ENCODE data around the gene TRIM5. TPM values are rescaled to one million over a fixed set of nuclear protein-coding genes. Genes with fewer than 3 reads are reported as not detected.
"Not testable (repeated sequence)": the region's sequence is repeated elsewhere in the genome, so short reads cannot be mapped to it uniquely, and the experiment has no call there.

Gene TRIM5
- total RNA-seq, 4 donors from 2014 or later, result 16.9 to 38.7 (median 26.1) TPM

DNA sequence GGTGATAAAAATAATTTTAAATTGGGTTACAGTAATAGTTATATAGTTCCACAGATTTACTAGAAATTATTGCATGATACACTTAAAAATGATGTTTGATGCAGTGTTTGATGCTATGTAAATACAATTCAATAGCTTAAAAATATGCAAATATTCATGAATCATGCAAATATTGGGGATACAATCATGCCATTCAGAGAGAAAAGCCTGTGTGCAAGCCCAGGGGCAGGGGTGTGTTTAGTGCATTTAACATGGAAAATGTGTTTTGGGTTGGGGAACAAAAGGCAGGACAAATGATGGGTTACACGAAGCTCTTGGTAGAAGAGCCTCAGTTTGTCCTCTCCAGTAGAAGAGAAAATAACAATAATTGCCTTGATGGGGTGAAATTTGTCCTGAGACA lies 10.7 kb upstream of the TRIM5 start:
- TF ChIP-seq CTCF (IDR thresholded peaks at IDR 0.05), result no peak
- no peak for TF ChIP-seq POLR2A (IDR thresholded peaks at IDR 0.05)
- TF ChIP-seq EP300 (IDR thresholded peaks at IDR 0.05), result no peak
- H3K36me3 ChIP-seq, result peaks cover 0 to 42% (median 10%) of the 10 kb centered on the region in 3 donors
- no peak for DNase-seq (ENCODE audit: low spot score in 2 of 2)
- 50 to 58% methylated on average over 1 of the region's 1 CpG for WGBS, 2 donors
- H3K4me1 ChIP-seq, result peaks cover 0 to 32% (median 6%) of the 10 kb centered on the region in 4 donors
- no peaks in the 10 kb centered on the region for H3K27me3 ChIP-seq
- no peaks in the 10 kb centered on the region for H3K9me3 ChIP-seq
- no peak overlapping the region for H3K27ac ChIP-seq
- H3K4me3 ChIP-seq, result no peak overlapping the region

- TF ChIP-seq POLR2A (IDR thresholded peaks at IDR 0.05), result no peak
- TF ChIP-seq EP300 (IDR thresholded peaks at IDR 0.05), result no peak
- no peak for TF ChIP-seq CTCF (IDR thresholded peaks at IDR 0.05)
These were observed 9.8 kb upstream of the TRIM5 start for GRCh38 chr11:5694642-5695041.

GRCh38 chr11:5691964-5692361 lies 7.1 kb upstream of the TRIM5 start:
- Histone ChIP-seq H3K4me3 (peak overlapping the region in 2 of 4 donors; percentile 51 to 54), H3K27ac (peak overlapping the region in 3 of 4 donors; percentile 38 to 88 (median 85)), H3K4me1 (peaks cover 0 to 42% (median 10%) of the 10 kb centered on the region in 4 donors), H3K9me3 (no peaks in the 10 kb centered on the region), H3K36me3 (peaks cover 0 to 10% (median 0%) of the 10 kb centered on the region in 3 donors), H3K27me3 (no peaks in the 10 kb centered on the region)
- WGBS, 2 donors, result 76 to 81% methylated on average over 3 of the region's 3 CpGs
- no peak for DNase-seq (ENCODE audit: low spot score in 2 of 2)
- TF ChIP-seq CTCF (IDR thresholded peaks at IDR 0.05), result no peak
- TF ChIP-seq EP300 (IDR thresholded peaks at IDR 0.05), result no peak
- no peak for TF ChIP-seq POLR2A (IDR thresholded peaks at IDR 0.05)

More at GRCh38 chr11:5694642-5695041, 9.8 kb upstream of the TRIM5 start:
- Histone ChIP-seq H3K9me3 (no peaks in the 10 kb centered on the region), H3K36me3 (peaks cover 0 to 33% (median 10%) of the 10 kb centered on the region in 3 donors), H3K27ac (no peak overlapping the region), H3K27me3 (no peaks in the 10 kb centered on the region), H3K4me3 (no peak overlapping the region), H3K4me1 (peaks cover 0 to 32% (median 6%) of the 10 kb centered on the region in 4 donors)
- WGBS, 2 donors, result 78 to 79% methylated on average over 1 of the region's 1 CpG
- DNase-seq (ENCODE audit: low spot score in 2 of 2), result no peak

DNA sequence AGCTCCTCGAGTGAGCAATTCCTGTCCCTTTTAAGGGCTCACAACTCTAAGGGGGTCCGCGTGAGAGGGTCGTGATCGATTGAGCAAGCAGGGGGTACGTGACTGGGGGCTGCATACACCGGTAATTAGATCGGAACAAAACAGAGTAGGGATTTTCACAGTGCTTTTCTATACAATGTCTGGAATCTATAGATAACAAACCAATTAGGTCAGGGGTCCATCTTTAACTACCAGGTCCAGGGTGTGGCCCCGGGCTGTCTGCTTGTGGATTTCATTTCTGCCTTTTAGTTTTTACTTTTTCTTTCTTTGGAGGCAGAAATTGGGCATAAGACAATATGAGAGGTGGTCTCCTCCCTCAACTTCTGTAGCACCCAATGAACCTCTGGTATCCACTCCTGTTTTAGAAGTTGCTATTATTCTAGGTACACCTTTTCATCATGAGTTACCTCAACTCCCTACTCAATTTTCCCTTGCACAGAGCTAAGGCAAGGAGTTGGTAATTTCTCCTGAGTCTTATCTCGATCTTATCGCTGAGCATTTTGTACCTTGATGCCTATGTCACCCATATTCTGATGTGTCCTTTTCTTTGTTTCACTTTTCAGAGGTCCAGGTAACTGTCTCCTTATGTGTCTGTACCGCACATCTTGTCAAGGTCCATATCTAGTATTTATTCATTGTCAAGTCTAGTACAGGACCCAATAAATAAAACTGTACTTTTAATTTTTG lies 6.5 kb upstream of the TRIM5 start:
- DNase-seq (ENCODE audit: low spot score in 2 of 2); H3K36me3 ChIP-seq; H3K27me3 ChIP-seq; H3K9me3 ChIP-seq: not testable (repeated sequence)
- Histone ChIP-seq H3K4me3 (peak overlapping the region; percentile 20 to 54 (median 47)), H3K4me1 (peaks cover 0 to 42% (median 10%) of the 10 kb centered on the region in 4 donors), H3K27ac (peak overlapping the region; percentile 55 to 95 (median 86))
- 71 to 75% methylated on average over 12 of the region's 12 CpGs for WGBS, 2 donors

GRCh38 chr11:5690736-5691135 lies 5.9 kb upstream of the TRIM5 start:
- DNase-seq (ENCODE audit: low spot score in 2 of 2), result peak in 1 of 2 donors; percentile 25
- Histone ChIP-seq H3K4me3 (peak overlapping the region; percentile 20 to 54 (median 47)), H3K27me3 (no peaks in the 10 kb centered on the region), H3K36me3 (no peaks in the 10 kb centered on the region), H3K27ac (peak overlapping the region; percentile 55 to 95 (median 86)), H3K4me1 (peaks cover 0 to 38% (median 10%) of the 10 kb centered on the region in 4 donors), H3K9me3 (no peaks in the 10 kb centered on the region)
- TF ChIP-seq CTCF (IDR thresholded peaks at IDR 0.05), result no peak
- TF ChIP-seq EP300 (IDR thresholded peaks at IDR 0.05), result peak in 1 of 2 donors; percentile 21
- TF ChIP-seq POLR2A (IDR thresholded peaks at IDR 0.05), result peak in 1 of 2 donors; percentile 11
- 23 to 43% methylated on average over 5 of the region's 5 CpGs for WGBS, 2 donors

Data from tibial nerve (tissue), 4 donors.